GM12892 (cell line): Measurements from ENCODE around the gene FGFR2.

Experiments used
- POLR2A ChIP-seq: IDR thresholded peaks from 2 replicates; pipeline ENCODE4 v1.6.1; 2011; ENCODE audit warnings: low read depth, low read length, control low read depth
- POLR2AphosphoS5 ChIP-seq: IDR thresholded peaks from 2 replicates; pipeline ENCODE4 v1.6.1; 2011; ENCODE audit warnings: low read depth, low read length, control low read depth
- TAF1 ChIP-seq: IDR thresholded peaks from 2 replicates; pipeline ENCODE4 v1.6.1; 2011; ENCODE audit warnings: low read depth, mild to moderate bottlenecking, control low read depth, low read length, borderline replicate concordance

DNA sequence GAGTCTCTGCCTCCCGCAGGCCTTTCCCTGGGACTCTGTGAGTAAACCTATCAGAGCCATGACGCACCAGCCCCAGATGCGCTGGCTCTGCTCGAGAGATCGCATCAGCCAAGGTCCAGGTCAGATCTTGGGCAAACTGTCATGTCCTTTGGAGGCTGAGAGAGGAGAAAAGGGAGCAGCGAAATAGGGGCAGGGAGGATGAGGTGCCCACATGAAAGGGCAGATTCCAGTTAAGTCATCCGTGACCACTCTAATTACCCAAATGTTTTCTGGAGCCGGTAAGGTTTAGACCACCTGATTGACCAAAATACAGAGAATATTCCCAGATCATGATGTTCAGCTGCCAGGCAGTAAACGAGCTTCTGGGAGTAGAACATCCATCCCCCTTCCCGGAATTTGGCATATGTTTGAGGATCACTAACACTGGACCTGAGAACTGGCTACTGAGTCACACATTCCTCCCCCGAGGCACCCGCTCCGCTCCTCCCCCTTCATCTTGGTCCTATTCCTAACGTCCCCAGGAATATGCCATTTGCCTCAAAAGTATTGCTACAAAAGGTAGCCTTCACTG lies 88.0 kb downstream of the FGFR2 start:
- TF ChIP-seq TAF1: no peak
- TF ChIP-seq POLR2AphosphoS5: no peak
- no peak for TF ChIP-seq POLR2A
